Measurements from ENCODE around the gene RAMP2.
"Not testable (repeated sequence)": the region's sequence is repeated elsewhere in the genome, so short reads cannot be mapped to it uniquely, and the experiment has no call there.

The RAMP2 gene

DNA sequence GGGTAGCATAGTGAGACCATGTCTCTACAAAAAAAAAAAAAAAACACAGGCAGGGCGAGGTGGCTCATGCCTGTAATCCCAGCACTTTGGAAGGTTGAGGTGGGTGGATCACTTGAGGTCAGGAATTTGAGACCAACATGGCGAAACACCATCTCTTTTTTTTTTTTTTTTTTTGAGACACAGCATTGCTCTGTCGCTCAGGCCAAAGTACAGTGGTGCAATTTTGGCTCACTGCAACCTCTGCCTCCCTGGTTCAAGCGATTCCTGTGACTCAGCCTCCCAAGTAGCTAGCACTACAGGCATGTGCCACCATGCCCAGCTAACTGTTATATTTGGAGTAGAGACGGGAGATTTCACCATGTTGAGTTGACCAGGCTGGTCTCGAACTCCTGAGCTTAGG lies 5.1 kb downstream of the RAMP2 start:
- no peak overlapping the region for H3K4me3 ChIP-seq (ENCODE audit: low read depth, low read length)
- DNase-seq (ENCODE audit: low read depth) = no peak

DNA sequence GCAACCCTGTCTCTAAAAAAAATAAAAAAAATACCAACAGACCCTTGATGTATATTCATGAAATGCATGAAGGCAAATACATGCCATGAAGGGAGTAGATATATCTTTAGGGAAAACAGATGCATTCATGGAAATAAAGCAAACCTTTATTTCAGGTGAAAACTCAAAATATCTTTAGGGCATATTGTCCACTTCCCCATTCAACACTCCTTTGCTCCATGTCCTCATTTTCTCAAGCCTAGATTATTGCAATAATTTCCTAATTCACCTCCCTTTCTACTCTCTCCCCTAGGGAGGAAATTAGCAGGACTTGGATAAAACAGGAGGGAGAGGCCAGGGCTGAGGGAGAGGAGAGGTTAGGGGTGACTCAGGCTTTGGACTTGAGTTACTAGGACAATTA lies 6.5 kb downstream of the RAMP2 start:
- H3K4me3 ChIP-seq (ENCODE audit: low read depth, low read length) = no peak overlapping the region
- DNase-seq (ENCODE audit: low read depth) = no peak

DNA sequence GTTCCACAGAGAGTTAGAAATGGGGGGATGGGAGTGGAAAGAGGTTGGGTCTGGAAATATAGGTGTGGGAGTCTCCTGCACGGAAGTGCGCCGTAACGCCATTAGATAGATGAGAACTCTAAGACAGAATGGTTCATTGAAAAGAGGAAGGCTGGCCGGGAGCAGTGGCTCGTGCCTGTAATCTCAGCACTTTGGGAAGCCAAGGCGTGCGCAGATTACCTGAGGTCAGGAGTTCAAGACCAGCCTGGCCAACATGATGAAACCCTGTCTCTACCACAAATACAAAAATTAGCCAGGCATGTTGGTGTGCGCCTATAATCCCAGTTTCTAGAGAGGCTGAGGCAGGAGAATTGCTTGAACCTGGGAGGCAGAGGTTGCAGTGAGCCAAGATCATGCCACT lies 7.0 kb downstream of the RAMP2 start:
- H3K4me3 ChIP-seq (ENCODE audit: low read depth, low read length); DNase-seq (ENCODE audit: low read depth): not testable (repeated sequence)

DNA sequence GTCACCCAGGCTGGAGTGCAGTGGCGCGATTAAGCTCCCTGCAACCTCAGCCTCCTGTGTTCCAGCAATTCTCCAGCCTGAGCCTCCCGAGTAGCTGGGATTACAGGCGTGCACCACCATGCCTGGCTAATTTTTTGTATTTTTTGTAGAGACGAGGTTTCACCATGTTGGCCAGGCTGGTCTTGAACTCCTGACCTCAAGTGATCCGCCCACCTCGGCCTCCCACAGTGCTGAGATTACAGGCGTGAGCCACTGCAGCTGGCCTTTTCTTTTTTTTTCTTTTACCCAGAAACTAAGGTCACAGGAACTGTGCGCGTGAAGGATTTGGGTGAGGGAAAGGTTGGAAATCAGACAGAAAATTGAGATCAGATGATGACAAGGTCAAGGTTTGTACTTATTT lies 8.9 kb downstream of the RAMP2 start:
- DNase-seq (ENCODE audit: low read depth); H3K4me3 ChIP-seq (ENCODE audit: low read depth, low read length): not testable (repeated sequence)

DNA sequence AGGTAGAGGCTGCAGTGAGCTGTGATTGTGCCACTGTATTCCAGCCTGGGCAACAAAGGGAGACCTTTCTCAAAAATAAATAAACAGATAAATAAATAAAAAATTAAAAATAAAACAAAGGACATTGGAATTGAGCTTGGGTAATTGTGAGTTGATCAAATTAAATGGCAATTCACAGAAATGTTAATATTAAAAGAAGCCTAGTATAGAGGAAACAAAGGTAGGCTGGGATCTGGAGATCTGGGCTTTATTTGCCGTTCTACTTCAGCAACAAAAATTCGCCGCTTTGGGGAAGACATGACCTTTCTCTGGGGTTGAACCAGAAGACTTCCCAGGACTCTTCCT lies 11.9 kb downstream of the RAMP2 start:
- no peak for DNase-seq (ENCODE audit: low read depth)

DNA sequence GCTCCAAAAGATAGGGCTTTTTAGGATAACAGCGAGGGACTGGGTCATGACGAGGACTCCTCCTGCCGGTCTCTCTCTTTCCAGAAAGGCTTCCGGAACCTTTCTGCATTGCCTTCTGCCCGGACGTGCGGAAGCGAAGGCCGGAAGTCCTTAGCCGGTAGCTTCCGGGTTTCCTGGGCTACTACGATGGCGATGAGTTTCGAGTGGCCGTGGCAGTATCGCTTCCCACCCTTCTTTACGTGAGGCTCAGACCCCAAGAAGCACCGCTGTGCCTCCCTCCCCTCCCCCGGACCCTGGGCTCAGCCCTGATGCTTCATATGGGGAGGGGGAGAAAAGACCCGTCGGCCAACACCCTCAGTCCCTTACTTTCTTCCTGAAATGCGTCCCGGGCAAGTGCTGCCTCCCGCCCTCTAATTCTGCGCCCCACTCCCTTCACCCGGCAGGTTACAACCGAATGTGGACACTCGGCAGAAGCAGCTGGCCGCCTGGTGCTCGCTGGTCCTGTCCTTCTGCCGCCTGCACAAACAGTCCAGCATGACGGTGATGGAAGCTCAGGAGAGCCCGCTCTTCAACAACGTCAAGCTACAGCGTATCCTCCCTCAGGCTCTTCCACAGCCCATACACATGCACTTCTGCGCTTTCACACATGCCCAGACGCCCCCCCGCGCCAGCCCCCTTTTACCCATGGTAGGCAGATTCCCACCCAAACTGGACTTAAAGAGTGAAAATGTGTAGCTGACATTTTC lies 12.4 kb downstream of the RAMP2 start, which contains the start of gene VPS25:
VPS25 (plus strand) TSS at position 160 of the 746 bp plus-strand sequence; CDS start at position 187, 27 bp downstream.
- DNase-seq (ENCODE audit: low read depth) = peak; percentile 51
- H3K4me3 ChIP-seq (ENCODE audit: low read depth, low read length) = peak within 1 kb of the TSS; percentile 97

More for the DNA sequence above, 11.9 kb downstream of the RAMP2 start:
- H3K4me3 ChIP-seq (ENCODE audit: low read depth, low read length) = peak overlapping the region; percentile 97

DNA sequence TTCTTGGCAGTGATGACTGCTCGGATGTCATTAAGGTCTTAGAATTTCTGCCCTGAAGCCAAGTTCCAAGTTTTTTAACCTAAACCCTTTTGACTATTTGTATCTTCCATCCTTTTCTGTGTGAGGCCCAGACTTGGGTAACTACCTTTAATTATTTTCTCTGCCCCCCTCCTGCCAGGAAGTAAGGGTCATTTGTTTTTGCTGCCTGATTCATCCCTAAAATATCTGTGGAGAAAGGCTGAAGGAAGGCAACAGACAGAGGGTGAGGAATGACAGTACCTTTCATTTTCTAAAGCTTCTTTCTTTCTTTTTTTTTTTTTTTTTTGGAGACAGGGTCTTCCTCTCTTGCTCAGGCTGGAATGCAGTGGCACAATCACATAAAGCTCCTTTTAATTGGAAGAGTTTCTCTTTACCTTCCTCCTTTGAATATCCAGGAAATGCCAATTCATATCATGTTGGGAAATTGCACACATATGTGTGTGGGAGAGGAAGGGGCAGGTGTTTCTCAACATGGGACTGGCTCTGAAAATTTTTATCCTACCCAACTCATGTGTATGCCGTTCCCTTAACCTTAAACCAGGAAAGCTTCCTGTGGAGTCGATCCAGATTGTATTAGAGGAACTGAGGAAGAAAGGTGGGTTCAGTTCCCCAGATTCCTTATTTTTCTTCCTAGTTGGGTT lies 13.2 kb downstream of the RAMP2 start:
- DNase-seq (ENCODE audit: low read depth) = no peak
- H3K4me3 ChIP-seq (ENCODE audit: low read depth, low read length) = peak overlapping the region; percentile 97

DNA sequence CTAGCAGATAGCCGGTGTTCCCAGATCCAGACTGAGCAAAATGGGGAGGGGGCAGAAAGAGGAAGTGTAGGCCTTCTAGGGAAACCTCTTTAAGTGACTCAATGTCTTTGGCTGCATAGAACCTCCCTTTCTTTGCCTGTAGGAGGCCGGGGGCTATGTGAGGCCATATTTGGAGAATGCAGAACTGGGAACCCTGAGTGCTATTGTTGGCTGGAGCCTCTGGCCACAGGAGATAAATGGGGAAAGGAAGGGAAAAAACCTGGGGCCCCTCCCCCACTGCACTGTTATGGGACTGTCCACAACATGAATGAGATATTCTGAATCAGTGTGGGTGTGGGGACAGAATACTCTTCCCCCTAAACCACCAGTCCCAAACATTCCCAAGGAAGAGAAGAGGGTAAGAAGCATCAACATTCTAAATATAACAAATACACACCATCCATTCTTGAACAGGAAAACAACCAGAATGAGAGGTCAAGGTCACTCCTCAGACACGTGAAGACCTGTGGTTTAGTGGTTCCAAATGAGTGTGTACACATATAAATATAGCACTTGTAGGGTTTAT lies 14.6 kb downstream of the RAMP2 start:
- DNase-seq (ENCODE audit: low read depth) = no peak
- no peak overlapping the region for H3K4me3 ChIP-seq (ENCODE audit: low read depth, low read length)

DNA sequence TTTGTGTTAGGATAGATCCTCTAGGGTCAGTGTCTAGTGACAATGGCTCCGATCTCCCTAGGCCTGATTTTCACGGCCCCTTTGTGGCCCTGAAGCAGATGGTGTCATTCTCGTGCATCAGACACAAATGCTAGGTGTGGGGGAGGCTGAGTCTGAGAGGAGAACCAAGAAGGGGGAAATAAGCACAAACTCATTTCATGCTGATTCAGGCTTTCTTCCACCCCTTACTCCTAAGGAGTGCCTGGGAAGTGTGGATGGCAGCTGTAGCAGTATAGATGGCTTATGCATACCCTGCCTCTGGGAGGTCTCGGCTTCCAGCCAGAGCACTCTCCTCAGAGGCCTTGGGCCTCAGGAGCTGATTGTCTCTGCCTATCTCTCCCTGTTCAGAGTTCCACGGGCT lies 17.5 kb downstream of the RAMP2 start:
- H3K4me3 ChIP-seq (ENCODE audit: low read depth, low read length) = no peak overlapping the region
- DNase-seq (ENCODE audit: low read depth) = no peak

DNA sequence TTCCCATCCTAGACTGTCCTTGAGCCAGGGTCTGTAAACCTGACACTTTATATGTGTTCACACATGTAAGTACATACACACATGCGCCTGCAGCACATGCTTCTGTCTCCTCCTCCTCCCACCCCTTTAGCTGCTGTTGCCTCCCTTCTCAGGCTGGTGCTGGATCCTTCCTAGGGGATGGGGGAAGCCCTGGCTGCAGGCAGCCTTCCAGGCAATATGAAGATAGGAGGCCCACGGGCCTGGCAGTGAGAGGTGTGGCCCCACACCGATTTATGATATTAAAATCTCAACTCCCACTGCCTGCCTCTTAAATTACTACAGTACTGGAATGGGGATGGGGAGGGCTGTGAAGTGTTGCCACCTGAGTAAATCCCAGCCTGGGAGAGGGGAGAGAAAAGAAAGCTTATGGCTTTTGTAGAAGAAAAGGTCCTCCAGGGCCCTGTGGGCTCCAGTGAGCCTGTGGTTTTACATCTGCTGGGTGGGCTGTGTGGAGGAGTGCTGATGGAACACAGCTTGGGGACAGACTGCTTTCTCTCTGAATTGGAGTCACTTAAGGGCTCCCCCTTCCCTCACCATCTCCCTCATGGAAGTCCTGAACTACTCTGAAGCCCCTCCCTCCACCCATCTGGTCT lies 18.4 kb downstream of the RAMP2 start:
- H3K4me3 ChIP-seq (ENCODE audit: low read depth, low read length) = no peak overlapping the region
- no peak for DNase-seq (ENCODE audit: low read depth)

DNA sequence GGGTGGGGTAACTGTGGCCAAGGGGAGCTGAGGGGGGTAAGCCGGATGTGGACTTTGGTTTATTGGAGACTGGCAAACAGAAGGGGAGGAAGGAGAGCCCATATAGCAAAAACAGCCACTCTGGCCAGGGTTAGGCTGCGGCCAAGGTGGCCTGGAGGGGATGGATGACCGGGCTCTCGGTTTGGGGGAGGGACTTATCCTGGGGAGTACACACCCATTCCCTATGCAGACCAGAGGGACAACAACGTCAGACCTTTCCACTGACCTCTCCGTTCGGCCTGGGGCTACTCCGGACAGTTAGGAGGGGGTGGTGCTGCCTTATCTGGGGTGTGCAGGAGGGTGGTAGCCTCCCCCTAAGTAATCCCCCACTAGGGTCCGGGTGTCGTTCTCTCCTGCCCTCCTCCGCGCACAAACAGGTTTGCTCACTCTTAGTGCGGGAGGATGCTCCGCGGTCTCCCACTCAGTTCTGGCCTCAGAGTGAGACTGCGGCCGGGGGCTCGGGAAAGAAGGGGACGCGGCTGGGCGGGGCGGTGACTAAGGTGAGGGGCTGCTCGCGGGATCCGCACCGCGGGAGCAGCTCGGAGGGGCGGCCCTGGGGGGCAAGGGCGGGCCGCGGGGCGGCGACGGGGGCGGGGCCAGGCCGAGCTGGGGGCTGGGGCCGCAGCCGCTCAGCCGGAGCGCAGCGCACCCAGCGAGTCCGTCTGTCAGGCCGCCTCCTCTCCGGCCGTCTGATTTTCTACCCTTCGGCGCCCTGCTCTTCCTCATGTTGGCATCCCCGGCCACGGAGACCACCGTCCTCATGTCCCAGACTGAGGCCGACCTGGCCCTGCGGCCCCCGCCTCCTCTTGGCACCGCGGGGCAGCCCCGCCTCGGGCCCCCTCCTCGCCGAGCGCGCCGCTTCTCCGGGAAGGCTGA lies 19.2 kb downstream of the RAMP2 start, which contains the start of gene WNK4:
WNK4 (plus strand) TSS at position 675 of the 915 bp plus-strand sequence; CDS start at position 764, 89 bp downstream.
- DNase-seq (ENCODE audit: low read depth) = no peak
- peak within 1 kb of the TSS; percentile 70 for H3K4me3 ChIP-seq (ENCODE audit: low read depth, low read length)

DNA sequence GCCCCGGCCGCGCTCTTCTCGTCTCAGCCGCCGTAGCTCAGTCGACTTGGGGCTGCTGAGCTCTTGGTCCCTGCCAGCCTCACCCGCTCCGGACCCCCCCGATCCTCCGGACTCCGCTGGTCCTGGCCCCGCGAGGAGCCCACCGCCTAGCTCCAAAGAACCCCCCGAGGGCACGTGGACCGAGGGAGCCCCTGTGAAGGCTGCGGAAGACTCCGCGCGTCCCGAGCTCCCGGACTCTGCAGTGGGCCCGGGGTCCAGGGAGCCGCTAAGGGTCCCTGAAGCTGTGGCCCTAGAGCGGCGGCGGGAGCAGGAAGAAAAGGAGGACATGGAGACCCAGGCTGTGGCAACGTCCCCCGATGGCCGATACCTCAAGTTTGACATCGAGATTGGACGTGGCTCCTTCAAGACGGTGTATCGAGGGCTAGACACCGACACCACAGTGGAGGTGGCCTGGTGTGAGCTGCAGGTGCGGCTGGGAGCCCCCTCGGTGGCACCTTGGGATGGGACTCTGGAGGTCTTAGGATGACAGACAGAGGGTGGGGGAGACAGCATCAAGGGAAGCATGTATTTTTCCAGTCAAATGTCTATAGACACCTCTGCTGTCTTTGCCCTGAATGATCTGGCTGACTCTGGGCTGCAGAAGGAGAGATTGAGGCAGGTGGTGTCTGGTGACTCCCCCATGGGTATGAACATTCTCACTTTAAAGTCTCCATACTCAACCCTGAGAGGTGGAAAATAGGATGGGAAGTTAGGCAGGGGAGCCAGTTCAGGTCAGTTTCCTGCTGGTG lies 20.0 kb downstream of the RAMP2 start:
- peak overlapping the region; percentile 70 for H3K4me3 ChIP-seq (ENCODE audit: low read depth, low read length)
- no peak for DNase-seq (ENCODE audit: low read depth)

DNA sequence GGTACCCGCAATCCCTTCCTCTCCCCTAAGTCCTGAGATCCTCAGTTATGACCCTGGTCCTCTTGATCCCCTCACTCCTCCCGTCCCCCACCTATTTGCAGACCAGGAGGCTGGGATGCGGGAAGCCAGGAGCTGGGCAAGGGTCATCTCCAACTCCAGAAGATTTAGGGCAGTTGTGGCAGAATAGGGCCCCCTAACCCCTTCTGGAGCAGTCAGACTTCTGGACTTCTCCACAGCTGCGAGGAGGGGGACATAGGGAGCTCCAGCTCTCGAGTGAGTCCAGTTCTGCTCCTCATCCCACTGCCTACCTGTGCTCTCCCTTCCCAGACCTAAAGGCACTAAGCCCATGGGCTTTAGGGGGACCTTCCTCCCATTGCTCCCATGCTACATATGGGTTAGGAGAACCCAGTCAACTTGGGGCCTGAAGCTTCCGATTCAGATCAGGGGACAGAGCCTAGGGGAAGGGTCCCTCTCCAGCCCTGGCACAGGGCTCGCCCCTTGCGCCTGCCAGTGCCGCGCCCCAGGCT lies 20.7 kb downstream of the RAMP2 start:
- H3K4me3 ChIP-seq (ENCODE audit: low read depth, low read length) = peak overlapping the region; percentile 70
- DNase-seq (ENCODE audit: low read depth) = no peak

DNA sequence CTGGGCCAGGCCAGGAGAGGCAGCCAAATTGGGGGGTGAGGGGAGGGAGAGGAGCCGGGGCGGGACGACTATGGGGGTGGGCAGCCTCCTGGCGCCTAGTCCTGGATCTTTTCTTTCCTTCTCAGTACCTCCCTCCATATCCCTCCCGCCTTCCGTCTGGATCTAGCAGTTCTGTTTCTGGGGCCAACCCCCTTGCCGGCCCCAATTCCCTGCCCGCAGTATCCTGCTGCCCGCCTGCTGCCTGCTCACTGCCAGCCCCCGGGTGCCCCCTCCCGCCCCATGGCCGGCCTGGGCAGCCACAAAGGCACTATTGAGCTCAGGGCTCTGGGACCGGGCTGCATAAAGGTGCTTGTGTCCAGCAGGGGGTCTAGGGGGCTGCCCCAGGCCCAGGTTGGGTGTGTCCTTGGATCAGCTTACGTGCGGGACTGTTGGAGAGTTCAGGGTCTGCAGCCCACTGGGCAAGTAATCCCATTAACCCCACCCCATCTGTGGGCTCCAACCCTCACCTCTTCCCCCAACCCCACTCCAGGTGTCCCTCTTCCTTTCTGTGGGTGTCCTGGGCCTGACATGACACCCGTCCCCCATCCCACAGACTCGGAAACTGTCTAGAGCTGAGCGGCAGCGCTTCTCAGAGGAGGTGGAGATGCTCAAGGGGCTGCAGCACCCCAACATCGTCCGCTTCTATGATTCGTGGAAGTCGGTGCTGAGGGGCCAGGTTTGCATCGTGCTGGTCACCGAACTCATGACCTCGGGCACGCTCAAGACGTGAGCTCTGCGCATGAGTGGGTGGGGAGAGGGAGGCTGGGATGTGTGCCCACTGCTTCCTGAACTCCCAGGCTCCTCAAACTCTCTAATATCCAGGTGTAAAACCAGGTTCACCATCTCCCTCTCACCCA lies 21.4 kb downstream of the RAMP2 start:
- no peak for DNase-seq (ENCODE audit: low read depth)
- peak overlapping the region; percentile 70 for H3K4me3 ChIP-seq (ENCODE audit: low read depth, low read length)

DNA sequence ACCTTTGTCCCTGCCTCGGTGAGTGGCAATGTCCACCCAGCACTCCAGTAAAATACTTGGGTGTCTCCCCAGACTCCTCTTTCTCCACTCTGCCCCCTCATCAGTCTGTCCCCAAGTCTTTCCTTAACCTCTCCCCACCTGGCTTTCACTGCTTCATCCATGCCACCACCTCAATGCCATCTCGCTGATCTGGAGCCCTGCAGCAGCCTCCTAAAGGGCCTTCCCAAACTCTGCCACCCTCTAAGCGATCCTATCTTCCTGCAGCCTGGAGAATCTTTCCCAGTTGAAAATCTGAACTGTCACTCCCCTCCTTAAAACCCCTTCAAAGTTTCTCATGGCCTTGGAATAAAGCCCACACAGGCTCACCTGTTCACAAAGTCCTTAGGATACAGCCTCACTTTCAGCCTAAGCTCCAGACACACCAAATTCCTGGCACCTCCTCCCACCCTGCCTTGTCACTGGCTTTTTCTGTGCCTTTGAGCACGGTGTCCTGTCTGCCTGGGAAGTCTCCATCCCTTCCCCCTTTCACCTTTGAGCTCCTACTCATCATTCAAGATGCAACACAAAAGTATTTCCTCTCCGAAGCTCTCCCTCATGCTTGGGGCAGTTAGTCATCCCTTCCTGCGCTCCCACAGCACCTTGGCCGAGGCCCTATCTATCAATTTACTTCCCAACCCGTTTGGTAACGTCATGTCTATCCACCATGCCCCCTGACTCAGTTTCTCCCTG lies 22.2 kb downstream of the RAMP2 start:
- DNase-seq (ENCODE audit: low read depth) = peak; percentile 43
- H3K4me3 ChIP-seq (ENCODE audit: low read depth, low read length) = peak overlapping the region; percentile 70

DNA sequence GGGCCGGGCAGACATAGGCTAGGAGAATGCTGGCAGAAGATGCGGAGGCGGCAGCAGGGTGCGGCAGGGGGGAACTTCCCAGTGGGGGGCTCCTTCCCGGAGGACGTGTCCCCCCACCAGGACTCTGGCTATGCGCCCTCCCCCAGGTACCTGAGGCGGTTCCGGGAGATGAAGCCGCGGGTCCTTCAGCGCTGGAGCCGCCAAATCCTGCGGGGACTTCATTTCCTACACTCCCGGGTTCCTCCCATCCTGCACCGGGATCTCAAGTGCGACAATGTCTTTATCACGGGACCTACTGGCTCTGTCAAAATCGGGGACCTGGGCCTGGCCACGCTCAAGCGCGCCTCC lies 22.7 kb downstream of the RAMP2 start:
- DNase-seq (ENCODE audit: low read depth) = no peak
- no peak overlapping the region for H3K4me3 ChIP-seq (ENCODE audit: low read depth, low read length)

DNA sequence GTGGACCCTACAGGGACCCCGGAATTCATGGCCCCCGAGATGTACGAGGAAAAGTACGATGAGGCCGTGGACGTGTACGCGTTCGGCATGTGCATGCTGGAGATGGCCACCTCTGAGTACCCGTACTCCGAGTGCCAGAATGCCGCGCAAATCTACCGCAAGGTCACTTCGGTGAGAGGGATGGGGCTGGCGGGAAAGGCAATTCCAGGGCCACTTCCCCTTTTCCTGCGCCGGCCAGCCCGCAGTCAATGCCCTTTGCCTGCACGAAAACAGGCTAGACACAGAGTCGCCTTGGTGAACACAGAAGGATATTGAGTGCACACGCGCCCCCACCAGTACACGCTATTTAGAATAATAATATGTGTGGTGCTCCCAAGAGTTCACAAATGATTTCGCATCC lies 23.4 kb downstream of the RAMP2 start:
- no peak for DNase-seq (ENCODE audit: low read depth)
- H3K4me3 ChIP-seq (ENCODE audit: low read depth, low read length) = no peak overlapping the region
